BLaER1 (cell line): ENCODE measurements around the gene SECISBP2L.

Experiments
- H3K27ac ChIP-seq: shearing (Covaris generic); formaldehyde crosslinking; 2 replicates; pipeline ENCODE4 v1.8.1; 2022
- H3K27me3 ChIP-seq: shearing (Covaris generic); formaldehyde crosslinking; 2 replicates; pipeline ENCODE4 v1.8.1; 2022
- H3K36me3 ChIP-seq: shearing (Covaris generic); formaldehyde crosslinking; 2 replicates; pipeline ENCODE4 v1.8.1; 2022
- H3K4me1 ChIP-seq: shearing (Covaris generic); formaldehyde crosslinking; 2 replicates; pipeline ENCODE4 v1.8.1; 2022
- H3K4me2 ChIP-seq: shearing (Covaris generic); formaldehyde crosslinking; 2 replicates; pipeline ENCODE4 v1.8.1; 2022
- H3K4me3 ChIP-seq: shearing (Covaris generic); formaldehyde crosslinking; 2 replicates; pipeline ENCODE4 v1.8.1; 2022
- H3K9ac ChIP-seq: shearing (Covaris generic); formaldehyde crosslinking; 2 replicates; pipeline ENCODE4 v1.8.1; 2022
- H3K9me3 ChIP-seq: shearing (Covaris generic); formaldehyde crosslinking; 2 replicates; pipeline ENCODE4 v1.8.1; 2022
- H4K20me1 ChIP-seq: shearing (Covaris generic); formaldehyde crosslinking; 2 replicates; pipeline ENCODE4 v1.8.1; 2022
- Cebpa-rat ChIP-seq: shearing (Covaris generic); IDR thresholded peaks from 2 replicates; pipeline ENCODE4 v1.8.1; 2022

Gene SECISBP2L

GRCh38 chr15:48968066-48968465 lies 78.2 kb downstream of the SECISBP2L start:
- Histone ChIP-seq H3K9me3 (peaks cover 2% of the 10 kb centered on the region; the same call in 1 of the 2 replicates), H3K27me3 (no peaks in the 10 kb centered on the region; the same call in 1 of the 2 replicates), H3K36me3 (no peaks in the 10 kb centered on the region), H3K9ac (no peak overlapping the region), H4K20me1 (no peaks in the 10 kb centered on the region), H3K27ac (no peak overlapping the region), H3K4me3 (no peak overlapping the region), H3K4me2 (no peak overlapping the region), H3K4me1 (peaks cover 29% of the 10 kb centered on the region)
- TF ChIP-seq Cebpa-rat, result no peak

- H3K27ac ChIP-seq, result no peak overlapping the region
- peaks cover 29% of the 10 kb centered on the region for H3K4me1 ChIP-seq
- H4K20me1 ChIP-seq, result no peaks in the 10 kb centered on the region
- H3K27me3 ChIP-seq, result no peaks in the 10 kb centered on the region; the same call in 1 of the 2 replicates
- H3K36me3 ChIP-seq, result no peaks in the 10 kb centered on the region
- no peak overlapping the region for H3K9ac ChIP-seq
- no peak overlapping the region for H3K4me2 ChIP-seq
- peaks cover 9% of the 10 kb centered on the region; the same call in 1 of the 2 replicates for H3K9me3 ChIP-seq
- TF ChIP-seq Cebpa-rat, result no peak
- H3K4me3 ChIP-seq, result no peak overlapping the region
Measured at GRCh38 chr15:48967336-48967735, 78.9 kb downstream of the SECISBP2L start.

- no peaks in the 10 kb centered on the region for H3K36me3 ChIP-seq
- no peak overlapping the region for H3K27ac ChIP-seq
- no peak for TF ChIP-seq Cebpa-rat
- H3K4me3 ChIP-seq, result no peak overlapping the region
- H3K4me2 ChIP-seq, result peak overlapping the region; percentile 0
- peaks cover 10% of the 10 kb centered on the region; the same call in 1 of the 2 replicates for H3K9me3 ChIP-seq
- peaks cover 29% of the 10 kb centered on the region for H3K4me1 ChIP-seq
- H4K20me1 ChIP-seq, result no peaks in the 10 kb centered on the region
- no peak overlapping the region for H3K9ac ChIP-seq
- H3K27me3 ChIP-seq, result no peaks in the 10 kb centered on the region; the same call in 1 of the 2 replicates
Measured at GRCh38 chr15:48966595-48967301, 79.5 kb downstream of the SECISBP2L start.

GRCh38 chr15:48965972-48966371 lies 80.3 kb downstream of the SECISBP2L start:
- Histone ChIP-seq H3K27me3 (no peaks in the 10 kb centered on the region; the same call in 1 of the 2 replicates), H3K4me3 (no peak overlapping the region), H3K9me3 (peaks cover 10% of the 10 kb centered on the region; the same call in 1 of the 2 replicates), H3K9ac (no peak overlapping the region), H3K27ac (no peak overlapping the region), H3K4me1 (peaks cover 29% of the 10 kb centered on the region), H3K36me3 (no peaks in the 10 kb centered on the region), H4K20me1 (no peaks in the 10 kb centered on the region), H3K4me2 (peak overlapping the region; percentile 29)
- 0 out of 2 replicates have a peak, but pooled peaks have one; percentile 58 for TF ChIP-seq Cebpa-rat

- Histone ChIP-seq H3K4me2 (peak overlapping the region; percentile 63), H3K36me3 (no peaks in the 10 kb centered on the region), H4K20me1 (no peaks in the 10 kb centered on the region), H3K9me3 (peaks cover 10% of the 10 kb centered on the region; the same call in 1 of the 2 replicates), H3K27ac (no peak overlapping the region), H3K4me1 (peaks cover 29% of the 10 kb centered on the region), H3K9ac (no peak overlapping the region), H3K4me3 (no peak overlapping the region), H3K27me3 (no peaks in the 10 kb centered on the region; the same call in 1 of the 2 replicates)
- no peak for TF ChIP-seq Cebpa-rat
Measured at GRCh38 chr15:48964898-48965297, 81.3 kb downstream of the SECISBP2L start.

GRCh38 chr15:48963524-48964113 lies 82.6 kb downstream of the SECISBP2L start, which contains the start of gene SHC4:
SHC4 (minus strand) TSS chr15:48963919; CDS start chr15:48963015, 904 bp downstream.
- TF ChIP-seq Cebpa-rat, result no peak
- Histone ChIP-seq H3K27me3 (no peaks in the 10 kb centered on the region; the same call in 1 of the 2 replicates), H3K4me3 (no peak within 1 kb of the TSS), H3K4me1 (peaks cover 29% of the 10 kb centered on the region), H3K9ac (no peak within 1 kb of the TSS), H3K4me2 (peak within 1 kb of the TSS; percentile 63), H3K9me3 (peaks cover 10% of the 10 kb centered on the region; the same call in 1 of the 2 replicates), H4K20me1 (no peaks in the 10 kb centered on the region), H3K36me3 (no peaks in the 10 kb centered on the region), H3K27ac (no peak within 1 kb of the TSS)

GRCh38 chr15:48962662-48963523 lies 83.4 kb downstream of the SECISBP2L start:
- Histone ChIP-seq H3K27me3 (no peaks in the 10 kb centered on the region; the same call in 1 of the 2 replicates), H3K9ac (no peak overlapping the region), H3K36me3 (no peaks in the 10 kb centered on the region), H3K9me3 (peaks cover 10% of the 10 kb centered on the region; the same call in 1 of the 2 replicates), H3K4me1 (peaks cover 29% of the 10 kb centered on the region), H3K27ac (no peak overlapping the region), H4K20me1 (no peaks in the 10 kb centered on the region), H3K4me2 (no peak overlapping the region), H3K4me3 (no peak overlapping the region)
- TF ChIP-seq Cebpa-rat, result no peak

- Histone ChIP-seq H3K27me3 (no peaks in the 10 kb centered on the region), H3K27ac (no peak overlapping the region), H3K36me3 (no peaks in the 10 kb centered on the region), H3K4me1 (no peaks in the 10 kb centered on the region), H3K4me3 (no peak overlapping the region), H3K9me3 (no peaks in the 10 kb centered on the region), H3K4me2 (no peak overlapping the region), H4K20me1 (no peaks in the 10 kb centered on the region), H3K9ac (no peak overlapping the region)
- TF ChIP-seq Cebpa-rat, result no peak
Measured at GRCh38 chr15:48955967-48956366, 90.3 kb downstream of the SECISBP2L start.

GRCh38 chr15:48955370-48955769 lies 90.9 kb downstream of the SECISBP2L start:
- Histone ChIP-seq H3K4me1 (no peaks in the 10 kb centered on the region), H3K4me2 (no peak overlapping the region), H3K36me3 (no peaks in the 10 kb centered on the region), H3K4me3 (no peak overlapping the region), H3K27me3 (no peaks in the 10 kb centered on the region), H3K27ac (no peak overlapping the region), H3K9me3 (no peaks in the 10 kb centered on the region), H4K20me1 (no peaks in the 10 kb centered on the region), H3K9ac (no peak overlapping the region)
- no peak for TF ChIP-seq Cebpa-rat
